Islet of Langerhans (tissue), 1 donor: ENCODE results near the gene UCHL1.
A peak's percentile ranks its signal among the peaks of the same experiment; 100 is the strongest.
"Not testable (repeated sequence)": the region's sequence is repeated elsewhere in the genome, so short reads cannot be mapped to it uniquely, and the experiment has no call there.

Source experiments
- FAIRE-seq: peaks from one replicate; lab custom pipeline; 2011; peaks lifted over from hg19 to GRCh38; lab: Jason Lieb, UNC

Gene UCHL1

GRCh38 chr4:41294445-41295062 lies 37.8 kb downstream of the UCHL1 start:
- FAIRE-seq, result no peak

DNA sequence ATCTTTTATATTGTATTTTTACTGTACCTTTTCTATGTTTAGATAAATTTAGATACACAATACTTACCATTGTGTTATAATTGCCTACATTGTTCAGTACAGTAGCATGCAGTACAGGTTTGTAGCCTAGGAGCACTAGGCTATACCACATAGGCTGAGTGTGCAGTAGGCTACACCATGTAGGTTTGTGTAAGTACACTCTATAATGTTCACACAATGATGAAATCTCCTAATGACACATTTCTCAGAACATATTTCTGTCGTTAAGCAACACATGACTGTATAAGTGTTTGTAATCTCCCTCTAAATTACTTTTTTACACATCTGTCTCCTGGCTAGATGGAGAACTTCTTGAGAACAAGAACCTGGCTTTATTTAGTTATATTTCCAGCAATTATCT lies 40.3 kb downstream of the UCHL1 start:
- no peak for FAIRE-seq

DNA sequence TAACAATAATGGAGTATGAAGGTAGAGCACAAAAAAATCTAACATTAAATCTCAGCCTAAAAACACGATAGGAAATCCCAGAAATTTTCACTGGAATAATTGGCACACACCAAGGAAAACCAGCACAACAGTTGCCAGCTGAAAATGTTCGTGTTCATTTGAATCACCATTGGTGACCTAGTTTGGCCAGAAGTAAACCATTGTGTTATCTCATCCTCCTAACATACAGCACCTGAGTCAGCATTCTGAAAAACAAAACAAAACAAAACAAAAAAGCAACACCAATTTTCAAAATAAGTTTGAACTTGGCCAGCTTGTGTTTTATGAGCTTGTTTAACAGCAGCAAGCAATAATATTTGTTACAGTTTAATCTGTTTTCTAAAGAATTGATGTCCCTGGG lies 41.1 kb downstream of the UCHL1 start:
- peak; percentile 66 for FAIRE-seq

- no peak for FAIRE-seq
These were observed 42.8 kb downstream of the UCHL1 start for GRCh38 chr4:41299486-41299885.

DNA sequence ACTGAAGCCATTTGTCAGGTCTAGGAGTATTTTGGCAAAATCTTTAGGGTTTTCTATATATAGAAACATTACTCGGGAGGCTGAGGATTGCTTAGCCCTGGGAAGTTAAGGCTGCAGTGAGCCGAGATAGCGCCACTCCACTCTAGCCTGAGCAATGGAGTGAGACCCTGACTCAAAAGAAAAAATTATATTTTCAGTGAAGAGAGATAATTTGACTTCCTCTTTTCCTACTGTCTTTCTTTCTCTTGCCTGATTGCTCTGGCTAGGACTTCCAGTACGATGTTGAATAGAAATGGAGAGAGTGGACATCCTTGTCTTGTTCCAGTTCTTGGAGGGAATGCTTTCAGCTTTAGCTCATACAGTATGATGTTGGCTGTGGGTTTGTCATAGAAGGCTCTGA lies 44.4 kb downstream of the UCHL1 start:
- no peak for FAIRE-seq

- FAIRE-seq, result no peak
These were observed 46.8 kb downstream of the UCHL1 start for GRCh38 chr4:41303372-41304118.

GRCh38 chr4:41304221-41304620 lies 47.5 kb downstream of the UCHL1 start:
- FAIRE-seq, result no peak

DNA sequence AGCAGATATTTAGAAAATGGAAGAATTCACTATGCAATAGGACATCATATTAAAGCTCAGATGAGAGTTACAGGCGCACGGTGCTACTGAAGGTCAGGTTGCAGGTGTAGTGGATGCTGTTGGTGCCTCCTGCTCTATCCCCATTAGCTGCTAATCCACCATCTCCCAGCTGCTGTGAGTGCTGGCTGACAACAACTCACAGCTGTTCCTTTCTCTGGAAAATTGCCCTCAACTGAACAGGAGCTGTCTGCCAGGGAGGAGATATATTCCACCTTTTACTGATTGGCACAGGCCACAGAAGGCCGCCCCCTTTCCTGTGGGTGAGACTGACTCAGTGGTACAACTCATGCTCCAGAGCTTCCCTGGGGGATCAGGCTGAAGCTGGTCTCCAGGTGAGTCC lies 48.7 kb downstream of the UCHL1 start:
- FAIRE-seq, result no peak

GRCh38 chr4:41307638-41308037 lies 50.9 kb downstream of the UCHL1 start:
- no peak for FAIRE-seq

GRCh38 chr4:41308398-41308797 lies 51.7 kb downstream of the UCHL1 start:
- no peak for FAIRE-seq

DNA sequence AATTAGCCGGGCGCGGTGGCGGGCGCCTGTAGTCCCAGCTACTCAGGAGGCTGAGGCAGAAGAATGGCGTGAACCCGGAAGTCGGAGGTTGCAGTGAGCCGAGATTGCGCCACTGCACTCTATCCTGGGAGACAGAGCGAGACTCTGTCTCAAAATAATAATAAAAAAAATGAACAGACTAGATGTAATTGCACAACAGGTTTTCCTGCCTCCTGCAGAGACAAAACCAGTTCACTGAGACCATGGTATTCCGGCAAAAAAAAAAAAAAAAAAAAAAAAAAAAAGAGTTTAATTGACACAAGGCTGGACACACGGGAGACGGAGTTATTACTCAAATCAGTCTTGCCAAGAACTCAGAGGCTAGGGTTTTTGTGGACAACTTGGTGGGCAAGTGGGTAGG lies 58.7 kb downstream of the UCHL1 start:
- FAIRE-seq, result not testable (repeated sequence)

DNA sequence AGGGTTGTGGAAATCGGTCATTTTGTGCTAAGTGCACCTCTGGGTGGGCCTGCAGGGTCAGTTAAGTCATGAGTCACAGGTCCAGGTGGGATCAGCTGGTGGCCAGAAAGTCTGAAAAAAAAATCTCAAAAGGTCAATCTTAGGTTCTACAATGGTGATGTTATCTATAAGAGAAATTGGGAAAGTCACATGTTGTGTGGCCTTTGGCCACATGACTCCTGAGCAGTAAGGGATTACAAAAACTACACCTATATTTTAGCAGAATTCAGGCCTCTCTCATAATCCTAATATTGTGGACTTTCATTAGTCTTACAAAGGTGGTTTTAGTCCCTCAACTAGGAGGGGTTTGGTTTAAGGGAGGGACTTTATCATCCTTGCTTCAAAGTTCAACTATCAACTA lies 59.1 kb downstream of the UCHL1 start:
- no peak for FAIRE-seq
